Effector memory CD4-positive, alpha-beta T cell (primary cell): ENCODE results near the gene RAB37.
A peak's percentile ranks its signal among the peaks of the same experiment; 100 is the strongest.

Experiments used
- DNase-seq, 3 donors: peaks; one replicate each; pipeline ENCODE4 v3.0.0-alpha.2; 2020
- H3K27ac ChIP-seq: 2 replicates; pipeline ENCODE4 v1.7.0; 2013; ENCODE audit warnings: mild to moderate bottlenecking, low read length, moderate library complexity; ENCODE audit not compliant: insufficient read depth, poor library complexity, severe bottlenecking
- H3K27me3 ChIP-seq: replicated peaks from 2 replicates; pipeline ENCODE4 v1.7.0; 2013; ENCODE audit warnings: mild to moderate bottlenecking, low read length; ENCODE audit not compliant: insufficient read depth, control insufficient read depth, poor library complexity, severe bottlenecking
- H3K36me3 ChIP-seq: 2 replicates; pipeline ENCODE4 v1.7.0; 2013; ENCODE audit warnings: mild to moderate bottlenecking, low read length, moderate library complexity; ENCODE audit not compliant: control insufficient read depth, insufficient read depth
- H3K4me1 ChIP-seq: 2 replicates; pipeline ENCODE4 v1.7.0; 2013; ENCODE audit warnings: low read length, mild to moderate bottlenecking; ENCODE audit not compliant: control insufficient read depth, insufficient read depth, poor library complexity, severe bottlenecking
- H3K4me3 ChIP-seq: 2 replicates; pipeline ENCODE4 v1.7.0; 2013; ENCODE audit warnings: low read length, low read depth, mild to moderate bottlenecking; ENCODE audit not compliant: insufficient read depth, poor library complexity, severe bottlenecking
- H3K9me3 ChIP-seq: 2 replicates; pipeline ENCODE4 v1.7.0; 2013; ENCODE audit warnings: mild to moderate bottlenecking, low read length, moderate library complexity; ENCODE audit not compliant: control insufficient read depth

The RAB37 gene

DNA sequence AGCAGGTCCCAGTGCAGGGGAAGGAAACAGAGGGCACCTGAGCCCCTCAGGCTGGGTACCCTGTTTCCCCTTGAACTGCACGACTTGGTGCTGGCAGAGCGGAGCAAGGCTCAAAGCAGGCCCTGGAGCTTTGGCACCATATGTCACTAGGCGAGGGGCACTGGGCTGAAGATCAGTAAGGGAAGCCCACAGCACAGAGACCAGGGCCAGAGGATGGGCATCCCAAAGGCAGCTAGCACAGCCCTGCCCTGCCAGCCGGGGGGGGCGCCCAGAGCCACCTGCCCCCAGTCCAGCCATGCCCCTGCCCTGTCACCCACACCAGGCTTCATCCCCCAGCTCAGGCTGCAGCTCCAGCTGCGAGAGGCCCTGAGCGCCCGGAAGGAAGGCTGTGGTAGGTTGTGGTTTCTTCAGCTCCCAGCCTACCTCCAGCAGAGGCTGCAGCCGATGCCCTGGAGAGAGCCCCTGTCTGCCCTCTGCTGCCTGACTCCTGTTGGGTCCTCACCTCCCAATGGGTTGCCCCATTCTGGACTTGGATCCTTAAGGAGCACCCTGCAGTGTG lies 22.3 kb downstream of the RAB37 start:
- peaks cover 21% of the 10 kb centered on the region for H3K36me3 ChIP-seq
- H3K4me1 ChIP-seq, result peaks cover 64% of the 10 kb centered on the region
- H3K27ac ChIP-seq, result peak overlapping the region; percentile 58
- H3K27me3 ChIP-seq, result no peaks in the 10 kb centered on the region
- H3K4me3 ChIP-seq, result peak overlapping the region; percentile 22
- no peaks in the 10 kb centered on the region for H3K9me3 ChIP-seq
- peak; percentile 39 to 48 (median 45) for DNase-seq

DNA sequence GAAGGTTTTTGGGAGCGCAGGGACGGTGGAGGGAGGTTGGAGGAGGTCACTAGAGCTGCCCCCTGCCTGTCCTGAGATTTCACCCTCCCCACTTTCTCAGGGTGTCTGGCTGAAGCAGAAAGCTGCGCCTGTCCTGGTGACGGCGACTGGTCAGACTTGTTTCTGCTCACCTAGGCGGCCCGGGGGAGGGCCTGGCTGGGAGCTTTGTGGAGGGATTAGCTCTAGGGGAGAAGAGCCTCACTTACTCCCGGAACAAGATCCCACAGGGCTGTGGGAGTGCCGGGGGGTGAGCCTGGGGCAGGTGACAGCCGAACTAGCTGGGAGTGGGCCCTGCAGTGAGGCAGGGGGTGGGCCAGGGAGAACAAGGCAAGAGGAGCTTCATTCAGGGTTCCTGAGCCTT lies 22.9 kb downstream of the RAB37 start:
- Histone ChIP-seq H3K9me3 (no peaks in the 10 kb centered on the region), H3K27ac (peak overlapping the region; percentile 58), H3K4me1 (peaks cover 58% of the 10 kb centered on the region), H3K4me3 (peak overlapping the region; percentile 22), H3K27me3 (no peaks in the 10 kb centered on the region), H3K36me3 (peaks cover 24% of the 10 kb centered on the region)
- DNase-seq, result no peak

DNA sequence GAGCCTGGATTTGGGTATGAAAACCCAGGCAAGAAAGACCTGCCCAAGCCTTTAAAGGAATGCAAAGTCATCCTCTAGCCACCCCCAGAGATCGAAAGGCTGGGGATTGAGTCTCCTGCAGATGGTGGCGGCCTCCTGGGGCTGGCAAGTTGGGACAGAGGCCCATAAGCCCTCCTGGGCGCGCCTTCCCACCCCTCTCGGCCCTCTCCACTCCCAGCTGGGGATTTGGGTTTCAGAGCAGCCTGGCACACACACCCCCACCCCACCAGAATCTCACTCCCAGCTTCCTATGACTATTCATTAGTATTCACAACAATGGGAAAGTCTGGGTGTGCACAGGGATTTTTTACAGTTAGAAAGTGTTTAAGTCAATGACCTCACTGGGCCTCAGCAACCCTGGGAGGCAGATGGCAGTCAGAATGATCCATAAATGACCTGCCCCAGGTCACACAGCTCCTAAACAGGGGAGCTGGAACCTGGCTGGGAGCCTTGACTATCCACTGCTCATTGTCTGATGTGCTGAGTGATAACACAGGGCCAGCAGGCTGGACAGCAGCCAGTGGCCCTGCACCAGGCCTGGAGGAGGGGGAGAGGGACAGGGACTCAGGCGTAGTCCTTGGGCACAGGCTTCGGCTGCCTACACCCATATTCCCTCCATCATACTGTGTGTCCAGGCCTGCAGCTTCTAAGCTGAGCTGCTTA lies 23.5 kb downstream of the RAB37 start:
- H3K36me3 ChIP-seq, result peaks cover 25% of the 10 kb centered on the region
- H3K27ac ChIP-seq, result peak overlapping the region; percentile 58
- H3K4me3 ChIP-seq, result no peak overlapping the region
- H3K27me3 ChIP-seq, result no peaks in the 10 kb centered on the region
- H3K9me3 ChIP-seq, result no peaks in the 10 kb centered on the region
- DNase-seq, result no peak
- H3K4me1 ChIP-seq, result peaks cover 52% of the 10 kb centered on the region

DNA sequence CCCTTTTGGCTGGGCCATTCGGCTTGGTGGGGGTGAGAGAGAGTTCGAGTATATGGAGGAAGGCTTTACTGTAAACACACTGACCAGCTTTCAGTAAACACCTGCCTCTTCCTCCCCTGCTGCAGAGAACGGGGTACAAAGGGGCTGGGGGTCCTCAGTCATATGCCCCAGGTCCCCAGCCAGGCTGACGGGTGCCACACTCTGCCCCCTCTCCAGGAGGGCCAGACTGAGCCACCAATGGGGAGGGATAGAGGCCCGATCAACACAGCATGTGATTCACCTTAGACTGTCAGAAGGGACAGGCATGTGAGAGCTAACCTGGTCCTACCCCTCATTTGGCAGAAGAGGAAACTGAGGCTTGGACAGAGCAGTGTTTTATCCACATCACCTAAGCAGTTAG lies 24.4 kb downstream of the RAB37 start:
- H3K4me1 ChIP-seq, result peaks cover 48% of the 10 kb centered on the region
- H3K27me3 ChIP-seq, result no peaks in the 10 kb centered on the region
- no peak for DNase-seq
- H3K27ac ChIP-seq, result peak overlapping the region; percentile 58
- H3K4me3 ChIP-seq, result no peak overlapping the region
- H3K36me3 ChIP-seq, result peaks cover 34% of the 10 kb centered on the region
- H3K9me3 ChIP-seq, result no peaks in the 10 kb centered on the region

DNA sequence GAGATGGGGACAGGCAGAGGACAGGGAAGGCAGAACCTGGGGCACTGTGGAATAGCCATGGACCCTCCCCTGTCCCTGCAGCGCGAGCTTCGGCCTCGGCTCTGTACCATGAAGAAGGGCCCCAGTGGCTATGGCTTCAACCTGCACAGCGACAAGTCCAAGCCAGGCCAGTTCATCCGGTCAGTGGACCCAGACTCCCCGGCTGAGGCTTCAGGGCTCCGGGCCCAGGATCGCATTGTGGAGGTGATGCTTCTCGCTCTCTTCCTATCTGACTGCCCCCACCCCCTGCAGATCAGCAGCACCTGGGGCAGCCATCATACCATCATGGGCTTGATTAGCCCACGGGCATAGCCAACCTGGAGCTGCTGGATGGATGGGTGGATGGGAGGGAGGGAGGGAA lies 24.9 kb downstream of the RAB37 start:
- peak overlapping the region; percentile 58 for H3K27ac ChIP-seq
- H3K9me3 ChIP-seq, result no peaks in the 10 kb centered on the region
- peaks cover 43% of the 10 kb centered on the region for H3K4me1 ChIP-seq
- no peak overlapping the region for H3K4me3 ChIP-seq
- H3K27me3 ChIP-seq, result no peaks in the 10 kb centered on the region
- DNase-seq, result no peak
- H3K36me3 ChIP-seq, result peaks cover 39% of the 10 kb centered on the region

DNA sequence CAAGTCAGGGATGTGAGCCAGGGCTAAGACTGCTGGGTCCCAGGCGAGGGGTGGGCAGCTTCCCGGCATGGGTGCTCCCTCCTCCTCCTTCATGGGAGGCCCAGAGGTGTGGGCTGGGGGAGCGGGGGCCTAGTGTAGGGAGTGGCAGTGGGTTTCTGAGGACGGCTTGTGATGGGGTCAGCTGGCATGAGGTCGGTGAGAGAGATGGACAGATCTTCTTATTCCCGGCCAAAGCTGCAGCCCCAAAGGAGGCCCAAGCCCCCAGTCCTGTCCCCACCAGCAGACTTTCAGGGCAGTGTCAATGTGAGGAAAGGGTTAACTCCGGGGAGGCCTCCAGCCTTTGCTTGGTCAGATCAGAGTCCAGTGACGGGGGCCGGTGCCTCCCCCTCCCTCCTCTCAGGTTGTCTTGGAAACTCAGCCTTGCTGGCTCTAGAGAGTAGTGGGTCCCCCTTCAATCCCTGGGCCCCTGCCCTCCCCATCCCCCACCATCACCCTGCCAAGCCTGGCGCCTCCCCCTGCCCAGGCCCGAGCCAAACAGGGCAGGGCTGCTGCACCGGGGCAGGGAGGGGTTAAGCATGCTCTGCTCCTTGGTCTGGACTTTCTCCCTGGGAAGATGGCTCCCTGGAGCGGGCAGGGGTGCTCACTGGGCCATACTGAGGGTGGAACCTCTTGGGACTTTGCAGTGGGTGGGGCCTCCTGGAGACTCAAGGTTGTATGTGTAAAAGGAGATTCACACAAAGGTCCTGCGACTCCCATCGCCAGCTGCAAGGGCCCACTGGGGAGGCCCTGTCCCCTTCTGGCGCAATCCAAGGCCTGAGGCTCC lies 26.7 kb downstream of the RAB37 start:
- Histone ChIP-seq H3K9me3 (no peaks in the 10 kb centered on the region), H3K36me3 (peaks cover 57% of the 10 kb centered on the region), H3K4me3 (no peak overlapping the region), H3K27me3 (no peaks in the 10 kb centered on the region), H3K4me1 (peaks cover 25% of the 10 kb centered on the region), H3K27ac (peak overlapping the region; percentile 44)
- no peak for DNase-seq

DNA sequence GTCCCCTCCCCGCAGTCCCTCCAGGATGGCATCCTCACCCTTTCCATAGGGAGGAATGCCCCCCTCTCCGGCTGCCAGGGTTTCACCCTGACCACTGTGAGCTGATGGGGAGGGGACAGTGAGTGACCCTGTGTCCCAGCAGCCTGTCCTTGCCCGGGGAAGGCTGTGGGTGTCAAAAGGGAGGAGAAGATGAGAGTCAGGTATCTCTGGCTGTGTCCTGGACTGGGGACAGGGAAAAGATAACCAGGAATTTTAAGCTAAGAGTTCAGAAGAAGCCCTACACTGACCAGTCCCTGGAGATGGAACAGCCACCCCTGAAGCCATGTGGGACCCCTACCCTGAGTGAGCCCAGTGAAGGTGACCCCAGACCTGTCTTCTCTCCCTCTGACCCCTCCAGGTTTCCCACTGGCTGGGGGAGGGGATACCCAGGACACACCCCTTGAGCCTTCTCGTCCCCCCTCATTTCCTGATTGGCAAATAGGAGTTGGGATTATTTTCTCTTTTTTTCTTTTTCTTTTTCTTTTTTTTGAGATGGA lies 27.8 kb downstream of the RAB37 start:
- H3K27ac ChIP-seq, result no peak overlapping the region
- peaks cover 14% of the 10 kb centered on the region for H3K4me1 ChIP-seq
- no peaks in the 10 kb centered on the region for H3K27me3 ChIP-seq
- no peak for DNase-seq
- peaks cover 68% of the 10 kb centered on the region for H3K36me3 ChIP-seq
- H3K9me3 ChIP-seq, result no peaks in the 10 kb centered on the region
- H3K4me3 ChIP-seq, result no peak overlapping the region

DNA sequence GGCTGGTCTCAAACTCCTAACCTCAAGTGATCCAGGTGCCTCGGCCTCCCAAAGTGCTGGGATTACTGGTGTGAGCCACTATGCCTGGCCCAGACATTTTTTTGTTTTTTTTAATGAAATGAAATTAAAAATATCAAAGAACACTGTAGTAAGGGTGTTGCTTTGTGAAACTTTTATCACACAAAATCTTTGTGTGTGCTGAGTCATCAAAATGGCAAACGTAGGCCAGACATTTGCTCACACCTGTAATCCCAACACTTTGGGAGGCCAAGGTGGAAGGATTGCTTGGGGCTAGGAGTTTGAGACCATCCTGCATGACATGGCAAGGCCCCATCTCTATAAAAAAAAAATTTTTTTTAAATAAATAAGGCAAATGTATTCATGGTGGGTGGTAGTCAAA lies 29.4 kb downstream of the RAB37 start:
- peaks cover 7% of the 10 kb centered on the region for H3K4me1 ChIP-seq
- peaks cover 76% of the 10 kb centered on the region for H3K36me3 ChIP-seq
- no peak overlapping the region for H3K4me3 ChIP-seq
- H3K27me3 ChIP-seq, result no peaks in the 10 kb centered on the region
- peak overlapping the region; percentile 27 for H3K27ac ChIP-seq
- DNase-seq, result no peak
- no peaks in the 10 kb centered on the region for H3K9me3 ChIP-seq

DNA sequence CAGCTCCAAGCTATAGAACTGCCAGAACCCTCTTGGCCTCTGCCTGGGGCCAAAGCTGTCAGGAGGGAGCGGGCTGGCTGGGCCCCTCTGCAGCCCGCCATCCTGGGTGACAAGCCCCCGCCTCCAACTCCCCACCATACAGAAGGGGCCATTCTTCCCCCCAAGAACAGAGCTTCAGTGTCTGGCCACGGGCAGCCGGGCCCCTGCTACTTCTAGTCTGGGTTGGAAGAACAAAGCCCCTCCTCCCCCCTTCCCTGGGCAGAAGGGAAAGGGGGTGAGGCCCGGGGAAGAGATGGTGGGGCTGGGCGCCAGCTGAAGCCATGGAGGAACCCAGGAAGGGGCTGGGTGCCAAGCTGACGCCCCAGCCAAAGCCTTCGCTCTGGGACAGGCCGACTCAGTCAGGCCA lies 30.1 kb downstream of the RAB37 start:
- peak overlapping the region; percentile 27 for H3K27ac ChIP-seq
- peaks cover 7% of the 10 kb centered on the region for H3K4me1 ChIP-seq
- peaks cover 83% of the 10 kb centered on the region for H3K36me3 ChIP-seq
- H3K9me3 ChIP-seq, result no peaks in the 10 kb centered on the region
- no peak for DNase-seq
- H3K4me3 ChIP-seq, result no peak overlapping the region
- H3K27me3 ChIP-seq, result no peaks in the 10 kb centered on the region
